SKM-1 treated with dmso at 0.1 percent for 144 hours (cell line): ENCODE data around the gene TTLL7.
A peak's percentile ranks its signal among the peaks of the same experiment; 100 is the strongest.
"Not testable (repeated sequence)": the region's sequence is repeated elsewhere in the genome, so short reads cannot be mapped to it uniquely, and the experiment has no call there.

Experiments used
- DNase-seq: peaks from one replicate; lab custom pipeline; 2025; ENCODE audit not compliant: unreplicated experiment; lab: John Stamatoyannopoulos, UW

The TTLL7 gene

GRCh38 chr1:83931658-83932253, 67.2 kb downstream of the TTLL7 start:
- DNase-seq: peak; percentile 41

DNA sequence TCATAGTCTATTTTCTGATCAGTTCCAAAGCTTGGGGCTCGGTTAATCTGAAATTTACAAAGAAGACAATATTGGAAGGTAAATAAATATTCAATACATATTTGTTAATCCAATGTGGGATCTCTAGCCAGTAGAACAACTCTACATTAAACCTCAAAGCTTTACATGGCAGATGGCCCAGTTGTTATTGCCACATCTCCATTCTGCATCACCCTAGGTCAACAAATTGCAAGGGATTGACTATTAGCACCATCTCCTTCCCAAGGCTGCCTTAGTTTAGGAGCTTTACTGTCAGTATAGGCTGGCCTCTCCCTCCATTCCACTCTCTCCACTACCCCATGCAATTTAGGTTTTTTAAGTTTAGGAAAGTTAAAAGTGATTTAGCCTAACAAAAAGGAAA, 69.7 kb downstream of the TTLL7 start:
- no peak for DNase-seq

DNA sequence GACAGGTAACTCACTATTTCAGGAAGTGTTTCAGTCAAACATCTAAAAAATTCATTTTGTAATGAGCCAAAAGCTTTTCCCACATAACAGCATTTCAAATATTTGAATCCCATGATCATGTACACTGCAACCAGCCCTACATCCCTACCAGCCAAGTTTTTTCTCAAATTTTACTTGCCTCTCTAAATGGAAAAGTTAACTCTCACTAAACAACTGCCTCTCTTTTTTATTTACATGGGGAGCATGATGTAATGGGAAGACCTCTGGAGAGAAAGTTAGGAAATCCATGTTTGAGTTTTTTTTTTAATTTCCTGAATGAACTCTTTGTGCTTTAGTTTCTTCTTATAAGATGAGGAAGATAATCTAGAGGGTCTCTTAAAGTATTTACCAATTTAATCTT, 70.5 kb downstream of the TTLL7 start:
- no peak for DNase-seq

DNA sequence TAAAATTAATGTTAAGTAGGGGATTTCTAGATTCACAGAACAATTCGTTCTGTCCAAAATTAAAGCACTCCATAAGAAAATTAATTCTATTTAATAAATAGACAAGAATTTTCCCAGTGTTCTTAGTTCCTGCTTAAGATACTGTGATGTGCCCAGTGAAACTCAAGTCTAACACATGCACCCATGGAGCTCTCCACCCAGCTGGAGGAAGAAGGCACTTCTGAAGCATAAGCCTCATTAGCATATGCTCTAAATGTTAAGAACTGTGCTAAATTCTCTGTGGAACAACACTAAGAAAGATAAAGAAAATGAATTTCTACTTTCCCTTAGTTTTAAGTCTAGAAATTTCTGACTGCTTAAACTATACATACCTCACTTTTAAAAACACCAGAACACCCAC, 71.2 kb downstream of the TTLL7 start:
- DNase-seq: no peak

DNA sequence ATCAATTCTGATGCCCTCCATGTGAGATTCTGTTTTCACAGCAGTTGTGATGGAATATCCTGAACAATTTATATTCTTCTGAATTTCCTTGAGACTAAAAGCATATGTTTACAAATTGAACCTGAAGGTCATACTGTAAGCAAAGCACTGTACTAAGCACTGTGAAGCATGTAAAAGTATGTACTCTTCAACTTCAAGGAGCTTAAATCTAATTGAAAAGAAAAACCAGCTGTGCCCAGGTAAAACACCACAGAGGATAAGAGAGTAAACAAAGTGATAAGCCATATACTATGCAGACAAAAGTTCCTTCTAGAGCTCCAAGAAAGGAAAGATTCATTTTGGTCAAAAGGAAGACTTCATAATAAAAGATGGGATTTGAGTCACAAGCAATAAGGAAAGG, 71.9 kb downstream of the TTLL7 start:
- DNase-seq: no peak

- no peak for DNase-seq
Measured at GRCh38 chr1:83923553-83923952, 75.4 kb downstream of the TTLL7 start.

- DNase-seq: no peak
Measured at GRCh38 chr1:83922431-83922830, 76.5 kb downstream of the TTLL7 start.

GRCh38 chr1:83920320-83920719, 78.6 kb downstream of the TTLL7 start:
- no peak for DNase-seq

GRCh38 chr1:83919872-83920271, 79.1 kb downstream of the TTLL7 start:
- no peak for DNase-seq

DNA sequence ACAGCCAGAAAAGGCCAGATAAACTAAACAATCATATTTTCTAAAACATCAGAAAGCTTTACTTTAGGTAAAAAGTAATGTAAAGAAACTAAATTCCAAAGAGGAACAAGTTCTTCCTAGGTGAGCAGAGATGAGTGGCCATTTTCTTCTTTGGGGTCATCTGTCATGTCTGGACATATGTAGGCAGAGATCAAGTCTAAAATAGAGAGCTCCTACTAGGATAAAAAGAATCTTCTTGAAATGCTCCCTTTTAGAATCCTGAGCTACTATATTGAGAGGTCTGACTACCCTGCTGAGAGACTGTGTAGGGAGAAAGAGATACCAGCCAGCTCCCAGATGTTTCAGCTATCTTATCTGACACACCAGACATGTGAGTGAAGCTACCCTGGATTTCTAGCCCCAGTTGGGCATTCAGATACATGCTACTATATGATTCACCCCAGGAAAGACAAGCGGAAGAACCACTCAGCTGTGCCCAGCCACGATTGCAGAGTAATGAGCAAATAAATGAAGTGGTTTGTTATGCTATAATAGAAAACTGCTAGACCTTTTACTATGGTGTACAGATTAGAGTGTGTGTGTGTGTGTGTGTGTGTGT, 80.1 kb downstream of the TTLL7 start:
- DNase-seq: no peak

DNA sequence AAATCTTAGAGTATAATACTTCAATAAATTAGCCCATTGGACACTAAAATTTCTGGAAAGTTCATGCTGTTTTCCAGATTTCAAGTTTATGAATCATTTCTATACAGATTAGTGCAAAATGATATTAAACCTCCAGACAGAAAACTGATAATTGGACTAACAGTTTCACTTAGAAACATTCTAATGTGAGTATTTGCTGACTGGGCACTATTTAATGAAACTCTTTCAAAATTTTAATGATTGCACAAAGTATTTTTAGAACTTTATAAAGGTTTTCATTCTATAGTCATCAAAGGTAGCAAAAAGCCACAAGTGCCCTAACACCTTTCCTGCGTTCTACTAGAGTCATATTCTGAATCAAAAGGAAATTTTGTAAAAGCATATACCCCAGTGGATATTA, 81.0 kb downstream of the TTLL7 start:
- DNase-seq: no peak

DNA sequence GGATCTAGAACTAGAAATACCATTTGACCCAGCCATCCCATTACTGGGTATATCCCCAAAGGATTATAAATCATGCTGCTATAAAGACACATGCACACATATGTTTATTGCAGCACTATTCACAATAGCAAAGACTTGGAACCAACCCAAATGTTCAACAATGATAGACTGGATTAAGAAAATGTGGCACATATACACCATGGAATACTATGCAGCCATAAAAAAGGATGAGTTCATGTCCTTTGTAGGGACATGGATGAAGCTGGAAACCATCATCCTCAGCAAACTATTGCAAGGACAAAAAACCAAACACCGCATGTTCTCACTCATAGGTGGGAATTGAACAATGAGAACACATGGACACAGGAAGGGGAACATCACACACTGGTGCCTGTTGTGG, 82.8 kb downstream of the TTLL7 start:
- not testable (repeated sequence) for DNase-seq

DNA sequence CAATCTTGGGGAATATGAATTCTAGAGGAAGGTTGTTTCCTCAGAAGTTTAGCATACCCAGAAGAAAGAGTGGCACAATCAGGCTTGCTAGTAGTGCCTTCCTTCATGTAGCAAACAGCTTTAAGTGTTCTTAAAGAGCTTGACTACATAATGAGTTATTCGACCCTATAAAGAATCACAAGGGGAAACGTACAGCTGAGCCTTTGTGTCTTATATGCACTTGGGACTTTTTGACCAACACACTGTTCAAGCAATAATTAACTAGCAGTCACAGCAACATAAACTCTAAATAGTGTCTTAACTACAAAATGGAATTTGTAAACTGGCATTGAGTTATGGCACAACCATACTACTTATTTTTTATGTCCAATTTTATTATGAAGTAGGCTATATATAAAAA, 86.1 kb downstream of the TTLL7 start:
- no peak for DNase-seq

GRCh38 chr1:83910461-83910860, 88.5 kb downstream of the TTLL7 start:
- DNase-seq: no peak

DNA sequence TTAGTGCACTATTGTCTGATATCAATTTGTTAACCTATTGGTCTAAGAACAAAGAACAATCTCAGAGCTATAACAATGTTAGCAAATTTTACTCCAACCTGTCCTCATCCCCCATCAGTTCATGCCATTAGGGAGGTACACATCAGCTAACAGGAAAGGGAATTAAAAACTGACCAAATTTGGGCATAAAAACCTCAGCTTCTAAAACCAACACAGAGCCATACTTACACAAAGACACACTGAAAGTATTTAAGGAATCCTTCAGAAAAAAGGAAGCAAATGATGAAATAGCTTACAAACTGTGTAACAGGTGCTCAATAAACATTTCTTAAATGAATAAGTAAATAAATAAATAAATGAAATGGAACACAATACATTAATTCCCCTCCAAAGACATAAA, 89.2 kb downstream of the TTLL7 start:
- DNase-seq: no peak

DNA sequence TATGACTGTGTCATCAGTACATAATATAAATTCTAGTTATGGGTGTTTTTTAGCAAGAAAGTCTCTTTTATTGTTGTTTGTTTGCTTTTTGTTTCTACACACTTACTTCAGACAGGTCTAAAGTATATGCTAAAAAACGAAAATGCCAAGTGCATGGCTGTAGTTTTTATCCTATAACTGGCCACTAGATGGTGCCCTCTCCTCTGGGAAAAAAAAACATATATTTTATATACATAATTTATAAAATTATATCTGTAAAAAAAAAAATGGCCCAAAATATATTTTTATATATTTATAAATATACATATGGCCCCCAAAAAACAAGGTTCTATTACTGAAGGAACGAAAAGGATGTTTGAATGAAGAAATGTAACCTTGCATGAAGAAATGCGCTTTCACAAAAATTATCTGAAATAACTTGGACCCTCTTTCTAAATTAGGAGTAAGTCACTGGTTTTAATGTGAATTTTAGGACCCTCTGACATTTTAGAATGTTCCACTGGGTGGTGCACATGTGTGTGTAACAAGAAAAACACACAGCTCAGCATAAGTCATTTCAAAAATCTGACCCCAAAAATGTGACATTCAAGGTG, 93.5 kb downstream of the TTLL7 start:
- DNase-seq: peak; percentile 19

- DNase-seq: no peak
Measured at GRCh38 chr1:83901547-83902155, 97.3 kb downstream of the TTLL7 start.

DNA sequence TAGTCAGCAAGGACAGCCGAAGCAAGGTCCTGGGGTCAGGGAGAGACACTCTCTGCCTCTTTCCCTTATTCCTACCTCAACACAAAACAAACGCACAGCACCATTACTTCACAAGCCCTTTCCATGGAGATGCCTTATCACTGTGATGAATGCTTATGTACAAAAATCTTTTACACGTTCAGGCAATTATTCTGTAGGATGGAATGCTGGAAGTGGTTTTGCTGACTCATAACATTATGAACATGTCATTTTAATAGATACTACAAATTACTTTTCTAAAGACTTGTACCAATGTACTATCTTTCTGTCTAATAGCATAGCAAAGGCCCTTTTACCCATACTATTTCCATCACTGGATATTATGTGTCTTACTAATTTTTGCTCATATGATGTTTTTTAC, 98.4 kb downstream of the TTLL7 start:
- DNase-seq: no peak

GRCh38 chr1:83897516-83897915, 101.4 kb downstream of the TTLL7 start:
- no peak for DNase-seq

- DNase-seq: no peak
Measured at GRCh38 chr1:83896299-83896698, 102.6 kb downstream of the TTLL7 start.

DNA sequence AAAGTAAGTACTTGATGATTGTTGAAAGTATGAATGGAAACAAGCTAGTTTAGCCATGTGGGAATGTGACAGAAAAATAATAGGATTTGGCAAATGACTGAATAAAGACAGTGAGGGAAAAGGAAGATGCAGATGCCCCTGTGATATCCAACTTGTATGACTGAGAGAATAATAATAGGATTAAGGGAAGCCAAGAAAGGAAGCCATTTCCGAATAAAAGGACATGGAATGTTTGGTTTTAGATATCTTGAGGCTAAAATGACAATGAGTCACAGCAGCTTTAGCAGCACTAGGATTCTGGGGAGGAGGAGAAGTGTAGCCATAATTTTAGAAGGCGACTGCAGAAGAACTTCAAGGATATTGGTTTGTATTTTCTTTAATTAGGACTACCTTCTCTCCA, 109.2 kb downstream of the TTLL7 start:
- no peak for DNase-seq

GRCh38 chr1:83887483-83887882, 111.4 kb downstream of the TTLL7 start:
- DNase-seq: no peak
